Measurements from ENCODE around the gene RSRP1.

RSRP1 gene

GRCh38 chr1:25217015-25217414 is 30.2 kb downstream of the RSRP1 start:
- DNase-seq, result no peak

- no peak for DNase-seq
Measured at GRCh38 chr1:25216123-25216522, 31.1 kb downstream of the RSRP1 start.

DNA sequence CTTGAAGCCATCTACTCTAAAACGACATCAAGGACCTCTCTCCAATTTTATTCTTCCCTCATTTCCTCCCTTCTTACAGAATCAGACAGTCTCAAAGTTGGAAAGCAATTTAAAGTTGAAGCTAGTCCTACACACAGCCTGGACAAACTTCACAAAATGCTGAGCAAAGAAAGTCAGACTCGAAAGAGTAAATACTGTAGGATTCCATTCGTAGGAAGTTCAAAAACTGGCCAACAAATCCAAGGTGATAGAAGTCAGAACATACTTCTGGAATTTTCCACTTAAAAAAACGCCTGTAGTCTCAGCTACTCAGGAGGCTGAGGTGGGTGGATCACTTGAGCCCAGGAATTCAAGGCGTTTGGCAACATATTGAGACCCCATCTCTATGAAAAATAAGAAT is 34.5 kb downstream of the RSRP1 start:
- no peak for DNase-seq

DNA sequence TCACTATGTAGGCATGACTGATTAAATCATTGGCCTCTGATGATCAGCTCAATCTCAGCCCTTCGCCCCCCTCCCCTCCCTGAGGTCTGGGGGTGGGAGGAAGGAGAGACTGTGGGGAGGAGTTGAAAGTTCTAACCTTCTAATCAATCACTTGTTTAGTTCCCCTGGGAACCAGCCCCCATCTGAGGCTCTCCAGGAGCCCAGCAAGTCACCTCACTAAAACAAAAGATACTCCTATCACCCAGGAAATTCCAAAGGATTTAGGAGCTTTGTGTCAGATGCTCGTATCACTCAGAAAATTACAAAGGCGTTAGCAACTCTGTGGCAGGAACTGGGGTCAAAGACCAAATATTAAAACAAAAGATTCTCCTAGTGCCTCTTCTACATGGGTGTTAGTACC is 36.5 kb downstream of the RSRP1 start:
- no peak for DNase-seq

- DNase-seq, result no peak
Measured at GRCh38 chr1:25209516-25209915, 37.7 kb downstream of the RSRP1 start.

- DNase-seq, result no peak
Measured at GRCh38 chr1:25208561-25209222, 38.6 kb downstream of the RSRP1 start.

- no peak for DNase-seq
Measured at GRCh38 chr1:25208092-25208491, 39.2 kb downstream of the RSRP1 start.

GRCh38 chr1:25206201-25206600 is 41.1 kb downstream of the RSRP1 start:
- no peak for DNase-seq

DNA sequence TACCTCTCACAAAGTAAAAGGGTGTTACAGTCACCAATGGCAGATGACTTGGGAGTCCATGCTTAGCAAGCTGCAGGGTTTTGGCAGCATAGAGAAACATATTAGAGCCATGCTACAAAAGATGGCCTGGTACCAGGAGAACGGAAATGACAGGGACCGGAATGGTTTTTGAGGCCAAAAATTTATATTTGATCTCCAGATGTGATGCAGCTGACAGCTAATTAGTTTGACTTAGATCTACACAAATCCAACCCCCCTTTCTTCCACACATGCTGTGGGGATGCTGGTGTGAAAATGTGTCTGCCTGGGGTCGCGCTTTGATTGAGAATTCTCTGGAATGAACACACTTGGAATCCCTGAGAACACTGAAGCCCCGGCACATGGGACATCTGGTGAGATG is 41.5 kb downstream of the RSRP1 start:
- DNase-seq, result no peak

GRCh38 chr1:25204797-25205480 is 42.3 kb downstream of the RSRP1 start:
- DNase-seq, result no peak

DNA sequence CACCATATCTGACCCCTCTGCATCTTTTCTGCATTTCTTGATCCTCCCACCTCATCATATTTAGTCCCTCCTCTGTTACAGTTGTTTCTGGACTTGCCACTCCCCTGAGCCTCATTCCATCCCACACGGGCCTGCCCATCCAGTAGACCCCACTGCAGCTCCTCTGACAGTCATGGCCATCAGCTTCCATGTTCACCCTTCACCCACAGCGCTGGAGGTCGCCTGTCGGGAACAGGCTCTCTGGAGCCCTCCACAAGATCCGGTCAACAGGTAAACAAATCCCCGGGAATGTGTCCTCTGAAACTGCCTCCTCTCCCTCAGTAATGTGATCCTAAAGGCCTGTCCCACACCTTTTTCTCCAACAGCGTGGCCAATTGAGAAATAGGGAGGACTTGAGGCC is 46.2 kb downstream of the RSRP1 start:
- no peak for DNase-seq

DNA sequence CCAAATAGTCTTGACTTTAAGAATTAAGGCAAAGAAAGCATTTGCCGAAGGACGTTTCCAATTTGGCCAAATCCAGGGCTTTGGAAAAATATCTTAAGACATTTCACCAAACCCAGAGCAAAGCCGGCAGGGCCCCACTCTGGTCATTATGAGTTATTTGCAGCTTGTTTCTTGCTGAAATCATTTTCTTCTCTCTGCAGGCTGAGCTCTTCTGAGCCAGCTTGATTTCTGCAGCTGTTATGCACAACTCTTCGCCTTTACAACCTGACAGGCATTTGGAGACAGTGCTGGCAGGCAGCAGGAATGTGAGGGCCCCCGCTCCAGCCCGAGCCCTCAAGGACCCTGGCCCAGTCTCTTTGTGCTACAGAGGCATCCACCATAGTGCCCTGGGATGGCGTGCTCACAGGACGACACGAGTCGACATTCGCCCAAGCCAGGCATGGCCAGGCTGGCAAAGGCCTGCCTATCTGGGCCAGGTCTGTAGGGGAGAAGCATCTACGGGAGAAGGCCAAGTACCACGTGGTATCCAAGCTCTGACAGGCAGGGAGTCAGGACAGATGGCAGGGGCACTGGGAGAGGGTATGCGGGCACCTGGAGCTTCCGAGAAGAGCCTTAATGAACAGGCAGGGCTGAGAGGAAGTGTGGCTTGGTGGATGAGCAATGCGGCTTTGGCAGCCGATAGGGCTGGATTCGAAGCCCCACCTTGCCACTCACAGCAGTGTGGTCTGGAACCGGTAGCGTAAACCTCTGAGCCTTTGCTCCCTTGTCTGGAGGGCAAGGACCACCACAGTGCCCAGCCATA is 47.2 kb downstream of the RSRP1 start:
- DNase-seq, result no peak

DNA sequence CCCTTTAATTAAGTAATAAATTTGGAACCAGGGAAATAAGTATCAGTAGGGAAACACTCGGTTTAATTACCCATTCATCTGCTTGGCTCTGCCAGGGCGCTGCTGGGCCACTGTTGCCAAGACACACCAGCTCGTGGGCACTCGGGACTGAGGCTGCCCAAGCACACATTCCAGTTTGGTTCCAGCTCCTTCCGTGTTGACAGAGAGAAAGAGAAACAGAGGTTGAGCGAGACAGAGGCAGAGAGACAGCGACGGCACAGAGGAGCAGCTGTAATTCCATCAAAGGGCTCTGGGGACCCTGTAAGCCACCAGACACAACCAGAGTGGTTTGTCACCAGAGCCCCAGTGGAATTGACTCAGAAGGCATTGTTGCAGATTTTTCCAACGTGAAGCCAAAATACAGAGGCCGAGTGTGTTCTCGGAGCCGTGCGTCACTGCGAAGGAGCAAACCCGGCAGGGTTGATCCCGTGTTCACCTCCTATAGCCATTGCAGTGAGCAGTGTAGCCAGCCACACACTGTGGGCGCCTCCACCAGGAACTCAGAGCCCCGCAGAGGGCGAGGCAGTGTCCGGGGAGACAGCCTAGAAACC is 48.5 kb downstream of the RSRP1 start:
- DNase-seq, result no peak

- DNase-seq, result no peak
Measured at GRCh38 chr1:25197982-25198662, 49.1 kb downstream of the RSRP1 start.

- no peak for DNase-seq
Measured at GRCh38 chr1:25197235-25197975, 49.8 kb downstream of the RSRP1 start.

DNA sequence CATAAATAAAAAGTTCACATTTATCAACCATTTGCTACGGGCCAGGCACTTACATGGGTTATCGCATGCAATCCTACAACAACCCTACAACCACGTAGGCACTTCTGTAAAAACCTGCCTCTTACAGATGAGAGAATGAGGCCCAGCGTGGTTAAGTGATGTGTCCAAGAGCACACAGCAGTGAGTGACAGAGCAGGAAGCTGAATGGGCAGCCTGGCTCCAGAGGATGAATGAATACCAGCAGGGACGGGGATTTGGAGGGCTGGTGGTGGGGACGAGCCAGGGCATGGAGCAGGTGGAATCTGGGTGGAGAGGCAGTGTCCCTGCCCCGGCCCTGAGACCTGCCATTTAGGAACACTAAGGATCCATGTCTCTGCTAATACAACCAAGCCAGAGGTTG is 50.4 kb downstream of the RSRP1 start:
- no peak for DNase-seq

GRCh38 chr1:25195835-25196234 is 51.4 kb downstream of the RSRP1 start:
- DNase-seq, result no peak

- no peak for DNase-seq
Measured at GRCh38 chr1:25194572-25195020, 52.7 kb downstream of the RSRP1 start.

DNA sequence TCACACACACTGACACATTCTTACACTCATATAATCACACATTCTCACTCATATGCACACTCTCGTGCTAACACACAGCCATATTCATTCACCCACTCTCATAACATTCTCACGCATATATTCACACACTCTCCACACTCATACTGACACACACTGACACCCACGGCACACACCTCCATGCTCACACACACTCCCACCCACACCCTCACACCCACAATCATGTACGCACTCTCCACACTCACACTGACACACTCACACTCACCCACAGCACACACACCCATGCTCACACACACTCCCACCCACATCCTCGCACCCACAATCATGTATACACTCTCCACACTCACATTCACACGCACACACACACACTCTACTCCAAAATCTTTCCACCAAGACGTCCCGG is 53.2 kb downstream of the RSRP1 start:
- DNase-seq, result no peak

GRCh38 chr1:25193229-25193628 is 54.0 kb downstream of the RSRP1 start:
- no peak for DNase-seq
